ENCODE measurements around the gene TUBB3.

DNA sequence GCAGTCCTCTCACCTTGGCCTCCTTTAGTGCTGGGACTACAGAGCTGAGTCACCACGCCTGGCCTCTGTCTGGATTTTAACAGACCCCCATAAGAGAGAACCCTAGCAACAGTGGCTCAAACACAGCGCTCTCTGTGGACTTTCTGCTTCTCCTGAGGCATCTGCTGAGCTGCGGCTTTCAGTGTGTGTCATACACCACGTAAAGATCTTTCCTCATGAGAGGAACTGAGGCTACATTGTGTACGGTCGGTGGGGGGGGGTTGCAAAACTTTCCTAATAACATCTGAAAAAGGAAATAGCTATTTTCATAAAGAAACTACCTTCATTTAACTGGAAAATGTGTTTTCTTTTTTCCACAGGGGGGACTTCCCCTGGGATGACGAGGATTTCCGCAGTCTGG, 58.3 kb downstream of the TUBB3 start:
- no peak for TF ChIP-seq POLR2A (IDR thresholded peaks at IDR 0.05)
- TF ChIP-seq, protein P1, sequence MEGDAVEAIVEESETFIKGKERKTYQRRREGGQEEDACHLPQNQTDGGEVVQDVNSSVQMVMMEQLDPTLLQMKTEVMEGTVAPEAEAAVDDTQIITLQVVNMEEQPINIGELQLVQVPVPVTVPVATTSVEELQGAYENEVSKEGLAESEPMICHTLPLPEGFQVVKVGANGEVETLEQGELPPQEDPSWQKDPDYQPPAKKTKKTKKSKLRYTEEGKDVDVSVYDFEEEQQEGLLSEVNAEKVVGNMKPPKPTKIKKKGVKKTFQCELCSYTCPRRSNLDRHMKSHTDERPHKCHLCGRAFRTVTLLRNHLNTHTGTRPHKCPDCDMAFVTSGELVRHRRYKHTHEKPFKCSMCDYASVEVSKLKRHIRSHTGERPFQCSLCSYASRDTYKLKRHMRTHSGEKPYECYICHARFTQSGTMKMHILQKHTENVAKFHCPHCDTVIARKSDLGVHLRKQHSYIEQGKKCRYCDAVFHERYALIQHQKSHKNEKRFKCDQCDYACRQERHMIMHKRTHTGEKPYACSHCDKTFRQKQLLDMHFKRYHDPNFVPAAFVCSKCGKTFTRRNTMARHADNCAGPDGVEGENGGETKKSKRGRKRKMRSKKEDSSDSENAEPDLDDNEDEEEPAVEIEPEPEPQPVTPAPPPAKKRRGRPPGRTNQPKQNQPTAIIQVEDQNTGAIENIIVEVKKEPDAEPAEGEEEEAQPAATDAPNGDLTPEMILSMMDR (IDR thresholded peaks at IDR 0.05 in 8 of 11, conservative IDR thresholded peaks at IDR 0.05 in 3 of 11): no peak
